Panc1 (cell line): ENCODE data around the gene OR8B4.

Source experiments
- POLR2AphosphoS5 ChIP-seq: IDR thresholded peaks from 2 replicates; pipeline ENCODE4 v1.6.1; 2012; ENCODE audit warnings: mild to moderate bottlenecking, low read depth, low read length, moderate library complexity
- SIN3A ChIP-seq: IDR thresholded peaks from 2 replicates; pipeline ENCODE4 v1.6.1; 2012; ENCODE audit warnings: low read depth, mild to moderate bottlenecking, low read length, moderate library complexity, borderline replicate concordance; ENCODE audit not compliant: insufficient read depth
- TF ChIP-seq, protein P1 (sequence below): fragments of 450-650 bp; IDR thresholded peaks from 2 replicates; pipeline ENCODE4 v1.5.1; 2017; ENCODE audit warnings: mild to moderate bottlenecking

GRCh38 chr11:124421043-124421442 is 3.6 kb downstream of the OR8B4 start:
- TF ChIP-seq POLR2AphosphoS5: no peak
- TF ChIP-seq, protein P1, sequence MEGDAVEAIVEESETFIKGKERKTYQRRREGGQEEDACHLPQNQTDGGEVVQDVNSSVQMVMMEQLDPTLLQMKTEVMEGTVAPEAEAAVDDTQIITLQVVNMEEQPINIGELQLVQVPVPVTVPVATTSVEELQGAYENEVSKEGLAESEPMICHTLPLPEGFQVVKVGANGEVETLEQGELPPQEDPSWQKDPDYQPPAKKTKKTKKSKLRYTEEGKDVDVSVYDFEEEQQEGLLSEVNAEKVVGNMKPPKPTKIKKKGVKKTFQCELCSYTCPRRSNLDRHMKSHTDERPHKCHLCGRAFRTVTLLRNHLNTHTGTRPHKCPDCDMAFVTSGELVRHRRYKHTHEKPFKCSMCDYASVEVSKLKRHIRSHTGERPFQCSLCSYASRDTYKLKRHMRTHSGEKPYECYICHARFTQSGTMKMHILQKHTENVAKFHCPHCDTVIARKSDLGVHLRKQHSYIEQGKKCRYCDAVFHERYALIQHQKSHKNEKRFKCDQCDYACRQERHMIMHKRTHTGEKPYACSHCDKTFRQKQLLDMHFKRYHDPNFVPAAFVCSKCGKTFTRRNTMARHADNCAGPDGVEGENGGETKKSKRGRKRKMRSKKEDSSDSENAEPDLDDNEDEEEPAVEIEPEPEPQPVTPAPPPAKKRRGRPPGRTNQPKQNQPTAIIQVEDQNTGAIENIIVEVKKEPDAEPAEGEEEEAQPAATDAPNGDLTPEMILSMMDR: no peak
- TF ChIP-seq SIN3A: no peak
